Keratinocyte (primary cell): ENCODE results near the gene STXBP1. TPM values are rescaled to one million over a fixed set of nuclear protein-coding genes. Genes with fewer than 3 reads are reported as not detected.

Experiments
- DNase-seq: peaks from one replicate; pipeline ENCODE4 v3.0.0-alpha.2; 2011; ENCODE audit warnings: low read depth, missing footprints, low spot score
- FAIRE-seq: peaks from 2 replicates; lab custom pipeline; 2011; peaks lifted over from hg19 to GRCh38; lab: Jason Lieb, UNC
- H2AFZ ChIP-seq: 2 replicates; pipeline ENCODE4 v1.6.0; 2012; ENCODE audit warnings: low read length, control low read depth, inconsistent platforms; ENCODE audit not compliant: control insufficient read depth
- H3K27ac ChIP-seq: 2 replicates; pipeline ENCODE4 v1.5.1; 2011; ENCODE audit warnings: low read length; ENCODE audit not compliant: control insufficient read depth, insufficient read depth
- H3K27me3 ChIP-seq: 3 replicates; pipeline ENCODE4 v1.6.0; 2011; ENCODE audit warnings: low read length; ENCODE audit not compliant: control insufficient read depth, insufficient read depth; ENCODE audit errors: extremely low read depth
- H3K36me3 ChIP-seq, 2 experiments: 2 replicates in 1 of 2; 3 replicates in 1 of 2; pipeline ENCODE4 v1.5.1; 2011; ENCODE audit warnings: low read length in 2 of 2, mild to moderate bottlenecking in 1 of 2; ENCODE audit not compliant: control insufficient read depth in 2 of 2, insufficient read depth in 2 of 2; ENCODE audit errors: extremely low read depth in 1 of 2
- H3K4me1 ChIP-seq: 3 replicates; pipeline ENCODE4 v1.5.1; 2011; ENCODE audit warnings: low read length; ENCODE audit not compliant: control insufficient read depth, insufficient read depth; ENCODE audit errors: extremely low read depth
- H3K4me2 ChIP-seq: 3 replicates; pipeline ENCODE4 v1.6.0; 2011; ENCODE audit warnings: low read depth, low read length; ENCODE audit not compliant: control insufficient read depth, insufficient read depth; ENCODE audit errors: extremely low read depth
- H3K4me3 ChIP-seq, 3 experiments: fragments of 200-600 bp in 1 of 3; sonication (generic) in 1 of 3; 2 replicates in 2 of 3; 3 replicates in 1 of 3; pipeline ENCODE4 v1.5.1; 2011 to 2016; ENCODE audit warnings: low read length in 3 of 3, mild to moderate bottlenecking in 3 of 3, control low read depth in 2 of 3, inconsistent platforms in 1 of 3, low read depth in 1 of 3, mixed read lengths in 1 of 3, mixed run types in 1 of 3, moderate library complexity in 1 of 3; ENCODE audit not compliant: control insufficient read depth in 2 of 3, insufficient read depth in 2 of 3; ENCODE audit errors: extremely low read depth in 1 of 3
- H3K79me2 ChIP-seq: 2 replicates; pipeline ENCODE4 v1.6.0; 2012; ENCODE audit warnings: low read length; ENCODE audit not compliant: control insufficient read depth, insufficient read depth
- H3K9ac ChIP-seq: 3 replicates; pipeline ENCODE4 v1.6.0; 2011; ENCODE audit warnings: low read length; ENCODE audit not compliant: control insufficient read depth, insufficient read depth; ENCODE audit errors: extremely low read depth
- H3K9me1 ChIP-seq: 3 replicates; pipeline ENCODE4 v1.6.0; 2011; ENCODE audit warnings: low read length; ENCODE audit not compliant: control insufficient read depth, insufficient read depth; ENCODE audit errors: extremely low read depth
- H3K9me3 ChIP-seq: 2 replicates; pipeline ENCODE4 v1.5.1; 2012; ENCODE audit warnings: low read depth, low read length; ENCODE audit not compliant: control insufficient read depth
- H4K20me1 ChIP-seq: 3 replicates; pipeline ENCODE4 v1.6.0; 2011; ENCODE audit warnings: low read length; ENCODE audit not compliant: control insufficient read depth, insufficient read depth; ENCODE audit errors: extremely low read depth
- EZH2 ChIP-seq: IDR thresholded peaks from one replicate; pipeline ENCODE4 v1.6.1; 2012; ENCODE audit warnings: inconsistent platforms, mild to moderate bottlenecking, low read length, moderate library complexity
- dilution Hi-C: fragments of 300-500 bp; cut with MboI; formaldehyde crosslinking; loops from one replicate; pipeline ENCODE4 v1.7.0; 2020; ENCODE audit warnings: low sequenced_read_pairs; ENCODE audit not compliant: extremely low pct_ligation_motif_present
- polyA plus RNA-seq, 5 experiments: library from polyadenylated mRNA; depleted of rRNA in 3 of 5; stranded (reverse) in 3 of 5; stranded (forward) in 1 of 5; unstranded in 1 of 5; fragments of >200 nt; gene quantifications; 1 replicate in 1 of 5; 2 replicates in 3 of 5; 3 replicates in 1 of 5; pipeline versions ENCODE4 v1.2.1 to v1.2.3, GENCODE V29; 2011 to 2012; ENCODE audit warnings: missing spikeins in 2 of 5, low read depth in 1 of 5, low replicate concordance in 1 of 5
- TF ChIP-seq, protein P1 (sequence below), 3 experiments: IDR thresholded peaks in 1 of 3; conservative IDR thresholded peaks in 1 of 3; optimal IDR thresholded peaks in 1 of 3; 2 replicates in 2 of 3; 3 replicates in 1 of 3; pipeline versions ENCODE3 to v1.5.1; 2011; ENCODE audit warnings: low read length in 3 of 3, mild to moderate bottlenecking in 3 of 3, moderate library complexity in 2 of 3, control low read depth in 1 of 3, inconsistent platforms in 1 of 3; ENCODE audit not compliant: insufficient read depth in 2 of 3; ENCODE audit errors: extremely low read depth in 1 of 3

The STXBP1 gene
- polyA plus RNA-seq, 1 donor (not counting 4 experiments of a cell fraction or from before 2014, with no cell fraction given): 17.1 TPM

GRCh38 chr9:127578627-127578951, 33.5 kb upstream of the STXBP1 start:
- Histone ChIP-seq H3K9me1 (no peaks in the 10 kb centered on the region), H2AFZ (no peak overlapping the region), H3K9ac (peak overlapping the region; percentile 77), H3K4me3 (peak overlapping the region; percentile 5 to 31 (median 12)), H3K79me2 (peaks cover 8% of the 10 kb centered on the region), H3K4me1 (peaks cover 39% of the 10 kb centered on the region), H4K20me1 (peaks cover 2% of the 10 kb centered on the region), H3K9me3 (peaks cover 9% of the 10 kb centered on the region), H3K36me3 (peaks cover 0 to 3% of the 10 kb centered on the region in 2 experiments), H3K27ac (peak overlapping the region; percentile 82), H3K4me2 (peak overlapping the region; percentile 80), H3K27me3 (no peaks in the 10 kb centered on the region)
- dilution Hi-C loops: no loop called here
- FAIRE-seq (no peak), DNase-seq (no peak)
- TF ChIP-seq EZH2: no peak
- TF ChIP-seq, protein P1, sequence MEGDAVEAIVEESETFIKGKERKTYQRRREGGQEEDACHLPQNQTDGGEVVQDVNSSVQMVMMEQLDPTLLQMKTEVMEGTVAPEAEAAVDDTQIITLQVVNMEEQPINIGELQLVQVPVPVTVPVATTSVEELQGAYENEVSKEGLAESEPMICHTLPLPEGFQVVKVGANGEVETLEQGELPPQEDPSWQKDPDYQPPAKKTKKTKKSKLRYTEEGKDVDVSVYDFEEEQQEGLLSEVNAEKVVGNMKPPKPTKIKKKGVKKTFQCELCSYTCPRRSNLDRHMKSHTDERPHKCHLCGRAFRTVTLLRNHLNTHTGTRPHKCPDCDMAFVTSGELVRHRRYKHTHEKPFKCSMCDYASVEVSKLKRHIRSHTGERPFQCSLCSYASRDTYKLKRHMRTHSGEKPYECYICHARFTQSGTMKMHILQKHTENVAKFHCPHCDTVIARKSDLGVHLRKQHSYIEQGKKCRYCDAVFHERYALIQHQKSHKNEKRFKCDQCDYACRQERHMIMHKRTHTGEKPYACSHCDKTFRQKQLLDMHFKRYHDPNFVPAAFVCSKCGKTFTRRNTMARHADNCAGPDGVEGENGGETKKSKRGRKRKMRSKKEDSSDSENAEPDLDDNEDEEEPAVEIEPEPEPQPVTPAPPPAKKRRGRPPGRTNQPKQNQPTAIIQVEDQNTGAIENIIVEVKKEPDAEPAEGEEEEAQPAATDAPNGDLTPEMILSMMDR (optimal IDR thresholded peaks at IDR 0.05 in 1 of 3, IDR thresholded peaks at IDR 0.05 in 1 of 3, conservative IDR thresholded peaks at IDR 0.05 in 1 of 3; ENCODE audit: extremely low read depth in 1 of 3, insufficient read depth in 2 of 3, low read length in 3 of 3): no peak

DNA sequence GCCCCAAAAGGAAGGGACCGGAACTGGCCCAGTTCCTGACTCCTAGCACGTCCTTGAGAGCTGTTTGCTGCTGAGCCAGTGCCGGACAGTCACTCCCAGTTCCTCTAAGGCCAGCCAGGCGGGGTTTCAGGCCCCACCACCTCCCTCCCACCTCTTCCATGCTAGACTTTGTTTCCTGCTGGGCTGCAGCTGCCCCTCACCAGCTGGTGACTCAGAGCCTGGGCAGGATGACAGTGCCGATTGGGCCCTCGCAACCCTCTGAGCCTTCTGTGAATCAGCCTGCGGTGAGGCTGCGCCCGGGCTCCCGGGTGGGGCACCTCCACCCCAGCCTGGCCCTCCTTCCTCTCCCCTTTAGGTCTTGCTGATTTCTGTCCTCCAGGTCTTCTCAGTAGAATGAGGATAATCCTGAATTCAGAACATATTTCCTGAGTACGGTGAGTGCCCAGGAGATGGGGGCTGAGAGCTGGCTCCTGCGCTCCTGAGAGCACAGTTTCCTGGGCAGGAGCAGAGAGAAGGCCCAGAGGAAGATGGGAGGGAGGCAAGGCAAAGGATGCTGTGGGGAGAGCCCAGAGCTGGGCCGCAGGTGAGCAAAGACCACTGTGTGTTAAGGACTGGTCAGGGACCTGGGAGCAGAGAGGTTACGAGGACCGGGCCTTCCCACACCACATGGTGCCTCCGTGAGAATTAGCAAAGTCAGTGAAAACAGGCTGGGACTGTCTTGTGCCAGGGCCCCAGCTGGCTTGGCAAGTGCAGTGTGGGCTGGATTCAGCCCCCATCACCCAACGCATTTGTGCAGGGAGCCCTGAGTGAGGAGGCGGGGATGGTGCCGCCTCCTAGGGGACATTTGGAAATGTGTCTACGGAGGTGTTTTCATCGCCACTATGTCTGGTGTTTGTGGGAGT, 32.9 kb upstream of the STXBP1 start:
- H3K27me3 ChIP-seq: no peaks in the 10 kb centered on the region
- H4K20me1 ChIP-seq: peaks cover 3% of the 10 kb centered on the region
- FAIRE-seq (peak; percentile 92), DNase-seq (peak; percentile 73)
- peaks cover 9% of the 10 kb centered on the region for H3K9me3 ChIP-seq
- H3K79me2 ChIP-seq: peaks cover 8% of the 10 kb centered on the region
- H3K4me1 ChIP-seq: peaks cover 32% of the 10 kb centered on the region
- no peaks in the 10 kb centered on the region for H3K9me1 ChIP-seq
- peaks cover 0 to 3% of the 10 kb centered on the region in 2 experiments for H3K36me3 ChIP-seq
- peak overlapping the region; percentile 38 to 59 (median 44) for H3K4me3 ChIP-seq
- TF ChIP-seq EZH2: no peak
- TF ChIP-seq, protein P1 (optimal IDR thresholded peaks at IDR 0.05 in 1 of 3, IDR thresholded peaks at IDR 0.05 in 1 of 3, conservative IDR thresholded peaks at IDR 0.05 in 1 of 3; ENCODE audit: extremely low read depth in 1 of 3, insufficient read depth in 2 of 3, low read length in 3 of 3): peak in 1 of 3 experiments; percentile 38
- peak overlapping the region; percentile 80 for H3K4me2 ChIP-seq
- H3K27ac ChIP-seq: peak overlapping the region; percentile 82
- dilution Hi-C loops: no loop called here
- peak overlapping the region; percentile 77 for H3K9ac ChIP-seq
- no peak overlapping the region for H2AFZ ChIP-seq
